ENCODE measurements around the gene ATP10B.
"Not testable (repeated sequence)": the region's sequence is repeated elsewhere in the genome, so short reads cannot be mapped to it uniquely, and the experiment has no call there.

The ATP10B gene

DNA sequence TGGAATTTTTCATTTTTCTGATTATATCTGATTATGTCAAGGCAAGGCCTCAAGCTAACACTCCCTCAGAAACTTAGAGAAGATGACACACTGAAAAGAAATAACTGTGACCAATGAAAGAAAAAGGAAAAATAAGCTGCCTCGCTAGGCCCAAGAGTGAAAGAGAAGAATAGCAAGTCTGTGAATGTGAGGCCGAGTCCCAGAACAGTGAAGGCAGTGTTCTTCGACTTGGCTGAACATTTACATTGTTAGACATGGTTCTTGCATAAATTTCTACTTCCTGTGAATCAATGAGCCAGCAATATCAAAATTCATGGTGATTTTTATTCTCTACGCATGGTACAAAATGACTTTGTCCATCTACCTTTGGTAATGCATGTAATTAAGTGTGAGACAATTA, at the start of gene ATP10B:
ATP10B (minus strand) TSS at position 163 of the 400 bp plus-strand sequence. CDS start 164,137 bp downstream, outside the sequence.
- DNase-seq: no peak

GRCh38 chr5:160901656-160902055, 49.6 kb upstream of the ATP10B start:
- no peak for DNase-seq

GRCh38 chr5:160899735-160900134, 47.7 kb upstream of the ATP10B start:
- DNase-seq: no peak

GRCh38 chr5:160893180-160893964, 41.4 kb upstream of the ATP10B start:
- DNase-seq: not testable (repeated sequence)

GRCh38 chr5:160887780-160888179, 35.8 kb upstream of the ATP10B start:
- no peak for DNase-seq

DNA sequence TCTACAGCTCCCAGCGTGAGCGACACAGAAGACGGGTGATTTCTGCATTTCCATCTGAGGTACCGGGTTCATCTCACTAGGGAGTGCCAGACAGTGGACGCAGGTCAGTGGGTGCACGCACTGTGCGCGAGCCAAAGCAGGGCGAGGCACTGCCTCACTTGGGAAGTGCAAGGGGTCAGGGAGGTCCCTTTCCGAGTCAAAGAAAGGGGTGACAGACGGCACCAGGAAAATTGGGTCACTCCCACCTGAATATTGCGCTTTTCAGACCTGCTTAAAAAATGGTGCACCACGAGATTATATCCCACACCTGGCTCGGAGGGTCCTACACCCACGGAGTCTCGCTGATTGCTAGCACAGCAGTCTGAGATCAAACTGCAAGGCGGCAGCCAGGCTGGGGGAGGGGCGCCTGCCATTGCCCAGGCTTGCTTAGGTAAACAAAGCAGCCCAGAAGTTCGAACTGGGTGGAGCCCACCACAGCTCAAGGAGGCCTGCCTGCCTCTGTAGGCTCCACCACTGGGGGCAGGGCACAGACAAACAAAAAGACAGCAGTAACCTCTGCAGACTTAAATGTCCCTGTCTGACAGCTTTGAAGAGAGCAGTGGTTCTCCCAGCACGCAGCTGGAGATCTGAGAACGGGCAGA, 21.7 kb upstream of the ATP10B start:
- DNase-seq: not testable (repeated sequence)

GRCh38 chr5:160869989-160870521, 18.0 kb upstream of the ATP10B start:
- no peak for DNase-seq

DNA sequence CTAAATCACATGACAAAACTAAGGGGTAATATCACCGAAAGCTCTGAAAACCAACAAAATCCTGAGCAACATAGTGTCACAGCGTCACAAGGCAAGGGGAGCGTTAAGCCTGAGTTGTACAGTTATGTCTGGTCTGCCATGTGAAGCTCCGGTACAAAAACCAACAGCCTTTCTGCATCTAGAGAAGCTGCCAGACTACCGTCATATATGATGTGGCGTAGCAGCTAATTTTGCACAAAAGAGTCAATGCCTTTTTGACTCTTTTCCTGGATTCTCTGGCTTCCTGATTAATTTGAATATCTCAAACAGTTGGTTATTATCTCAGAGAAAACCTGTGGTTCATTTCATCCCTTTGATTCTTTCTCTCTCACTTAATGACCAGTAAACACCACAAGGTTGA, 16.0 kb upstream of the ATP10B start:
- DNase-seq: no peak

DNA sequence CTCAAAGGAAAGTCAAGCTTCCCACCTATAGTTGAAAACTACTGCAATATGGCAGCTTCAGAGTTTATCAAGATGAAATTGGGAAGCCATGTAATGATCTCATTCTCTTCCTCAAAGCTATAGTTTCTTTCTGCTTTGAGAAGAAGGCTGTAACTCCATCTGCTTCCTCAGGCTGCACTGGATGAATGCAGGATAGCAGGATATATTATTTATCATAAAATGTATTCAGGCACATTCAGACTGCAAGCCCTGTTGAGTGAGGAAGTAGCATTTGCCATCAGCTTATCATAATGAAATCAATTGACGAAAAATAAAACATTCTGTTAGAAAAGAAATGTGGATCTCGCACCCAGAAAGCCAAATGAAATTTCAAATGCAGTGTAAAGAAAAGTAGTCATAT, 560 bp downstream of the ATP10B start:
- no peak for DNase-seq

- no peak for DNase-seq
Observed at GRCh38 chr5:160850421-160850820, 1.6 kb downstream of the ATP10B start.

DNA sequence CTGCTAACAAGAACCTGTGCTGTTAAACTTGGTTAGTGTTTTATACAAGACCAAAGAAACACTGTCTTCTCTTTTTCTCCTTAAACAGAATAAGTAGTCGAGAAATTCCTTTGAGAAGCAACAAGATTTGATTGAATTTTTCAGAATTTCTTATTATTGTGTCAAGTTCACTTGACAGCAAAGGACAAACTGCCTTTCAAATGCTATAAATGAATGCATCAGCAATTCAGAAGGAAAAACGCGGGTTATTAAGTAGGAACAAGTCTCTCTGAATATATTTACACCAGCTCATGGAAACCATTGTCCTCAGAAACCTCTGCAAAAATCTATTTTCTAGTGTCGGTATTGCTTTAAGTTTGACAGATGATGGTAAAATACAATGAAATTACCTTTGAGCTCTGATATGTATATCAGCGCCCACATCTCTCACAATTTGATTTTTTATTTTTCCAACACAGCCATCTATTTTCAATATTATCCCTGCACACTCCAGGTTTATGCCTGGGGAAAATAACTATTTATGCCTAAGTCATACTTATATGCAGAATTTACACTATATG, 4.4 kb downstream of the ATP10B start:
- DNase-seq: no peak

GRCh38 chr5:160846642-160847041, 5.4 kb downstream of the ATP10B start:
- DNase-seq: no peak

GRCh38 chr5:160844177-160844576, 7.8 kb downstream of the ATP10B start:
- DNase-seq: no peak

GRCh38 chr5:160843240-160843639, 8.8 kb downstream of the ATP10B start:
- DNase-seq: no peak

- no peak for DNase-seq
Observed at GRCh38 chr5:160837749-160838593, 14.0 kb downstream of the ATP10B start.

DNA sequence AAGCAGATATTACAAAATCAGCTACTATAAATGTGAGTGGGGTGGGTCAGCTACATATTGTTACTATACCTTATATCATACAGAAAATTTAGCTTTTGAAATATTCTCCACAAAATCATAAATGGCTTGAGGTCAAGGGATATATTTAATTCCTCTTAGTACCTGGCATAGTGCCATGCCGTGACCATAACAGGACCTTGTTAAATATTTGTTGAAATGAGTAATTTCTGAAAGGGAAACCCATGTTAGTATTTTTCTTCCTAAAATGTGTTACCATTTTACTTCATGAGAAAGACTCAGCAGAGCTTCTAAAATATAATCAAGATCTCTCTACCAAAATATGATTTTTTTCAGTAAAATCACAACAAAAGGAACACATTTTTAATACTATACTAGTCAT, 14.8 kb downstream of the ATP10B start:
- no peak for DNase-seq

- DNase-seq: no peak
Observed at GRCh38 chr5:160835818-160836528, 16.0 kb downstream of the ATP10B start.

DNA sequence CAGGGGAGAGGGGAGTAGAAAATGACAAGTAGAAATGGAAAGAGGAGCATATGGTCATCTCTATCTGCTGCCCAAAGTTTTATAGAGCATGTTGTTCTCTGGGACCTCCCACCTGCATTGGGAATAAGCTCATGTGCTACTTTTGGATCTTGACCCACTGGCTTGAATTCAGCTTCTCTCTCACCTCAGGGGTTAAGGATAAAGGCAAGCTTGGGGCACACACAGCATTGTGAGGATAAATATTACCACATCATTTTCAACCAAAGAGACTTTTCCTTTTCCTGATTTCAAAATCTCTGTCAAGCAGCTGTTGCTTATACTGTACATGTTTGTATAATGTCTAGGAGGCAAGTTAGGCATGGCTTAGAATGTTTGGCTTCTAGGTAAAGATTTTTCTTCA, 16.6 kb downstream of the ATP10B start:
- no peak for DNase-seq

DNA sequence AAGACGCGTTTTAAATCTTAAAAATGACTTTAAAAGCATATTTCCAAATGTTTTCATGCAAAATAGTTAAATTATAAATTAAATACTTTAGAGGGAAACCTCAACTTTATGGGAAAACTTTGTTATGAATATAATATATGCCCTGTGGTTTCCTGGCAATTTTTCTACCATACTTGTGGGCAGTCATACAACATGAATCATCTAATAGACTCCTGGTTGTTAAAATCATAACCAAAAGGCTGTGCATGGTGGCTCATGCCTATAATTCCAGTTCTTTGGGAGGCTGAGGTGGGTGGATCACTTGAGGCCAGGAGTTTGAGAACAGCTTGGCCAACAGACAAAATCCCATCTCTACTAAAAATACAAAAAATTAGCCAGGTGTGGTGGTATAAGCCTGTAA, 18.2 kb downstream of the ATP10B start:
- no peak for DNase-seq

GRCh38 chr5:160831801-160832200, 20.2 kb downstream of the ATP10B start:
- no peak for DNase-seq

DNA sequence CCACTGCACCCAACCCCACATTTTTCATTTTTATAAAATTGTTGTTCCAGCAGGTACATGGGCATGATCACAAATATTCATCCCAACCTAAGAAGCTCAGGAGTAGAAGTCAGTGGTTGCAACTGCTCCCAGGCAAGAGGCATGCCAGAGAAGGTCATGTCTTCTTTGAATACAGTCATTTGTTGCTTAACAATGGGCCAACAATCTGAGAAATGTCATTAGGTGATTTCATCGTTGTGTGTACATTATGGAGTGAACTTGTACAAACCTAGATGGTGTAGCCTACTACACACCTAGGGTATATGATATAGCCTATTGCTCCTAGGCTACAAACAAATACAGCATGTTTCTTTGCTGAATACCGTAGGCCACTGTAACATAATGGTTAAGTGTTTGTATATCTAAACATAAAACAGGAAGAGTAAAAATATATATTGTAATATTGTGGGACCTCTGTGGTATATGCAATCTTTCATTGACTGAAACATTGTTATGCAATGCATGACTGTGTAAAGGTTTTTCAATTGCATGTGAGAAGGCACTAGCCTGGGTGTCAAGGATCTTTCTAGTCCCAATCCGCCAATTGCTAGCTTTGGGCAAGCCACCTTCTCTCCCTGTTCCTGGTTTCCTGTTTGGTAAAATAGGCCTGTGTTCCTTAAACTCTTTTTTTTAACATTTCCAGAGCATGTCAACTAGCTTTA, 27.6 kb downstream of the ATP10B start:
- no peak for DNase-seq

- DNase-seq: not testable (repeated sequence)
Observed at GRCh38 chr5:160812996-160813395, 39.0 kb downstream of the ATP10B start.
